HG02588 (cell line): ENCODE measurements around the gene CLCN6.

Experiments used
- ATAC-seq: cut with Tn5 transposase; IDR thresholded peaks from one replicate; pipeline ENCODE4 v1.9.1; 2021; ENCODE audit warnings: mild to moderate bottlenecking, moderate library complexity; ENCODE audit not compliant: unreplicated experiment

Gene CLCN6

DNA sequence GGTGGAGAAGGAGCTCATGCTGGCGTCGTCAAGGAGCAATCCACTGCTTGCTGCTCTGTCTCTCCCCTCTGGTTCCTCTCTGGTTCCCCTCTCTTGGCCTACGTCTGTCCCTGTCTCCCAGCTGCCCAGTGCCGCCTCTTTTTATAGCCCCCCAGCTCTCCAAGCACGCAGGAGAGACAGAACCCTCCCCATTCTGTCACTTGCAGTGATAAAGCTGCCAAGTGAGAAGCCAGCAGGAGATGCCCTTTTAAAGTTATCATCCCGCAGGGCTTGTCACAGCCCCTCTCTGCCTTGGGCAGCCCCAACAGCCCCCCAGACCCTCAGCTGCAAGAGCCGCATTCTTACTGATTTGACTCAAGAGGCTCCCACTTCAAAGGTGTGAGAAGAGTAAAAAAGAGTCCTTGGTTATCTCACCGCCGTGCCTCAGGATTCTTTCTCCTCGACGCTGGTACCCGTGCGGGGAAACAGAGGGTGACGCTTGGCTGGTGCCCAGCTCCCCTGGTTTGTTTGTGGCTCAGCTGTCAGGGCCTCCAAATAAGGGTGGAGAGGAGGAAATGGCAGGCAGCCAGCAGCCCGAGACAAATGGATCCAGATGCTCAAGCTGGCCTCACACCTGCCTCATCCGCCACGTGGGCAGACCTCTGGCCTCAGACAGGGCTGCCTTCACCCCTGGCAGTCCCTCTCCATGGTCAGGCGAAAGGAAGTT, 41.8 kb downstream of the CLCN6 start, which contains the start of gene NPPA:
Gene NPPA (minus strand): TSS at position 117 of the 706 bp plus-strand sequence. CDS start 99 bp downstream, at position 18.
- ATAC-seq = no peak

GRCh38 chr1:11848373-11848700, 42.3 kb downstream of the CLCN6 start:
- no peak for ATAC-seq

GRCh38 chr1:11850156-11850555, 44.2 kb downstream of the CLCN6 start:
- ATAC-seq = no peak

DNA sequence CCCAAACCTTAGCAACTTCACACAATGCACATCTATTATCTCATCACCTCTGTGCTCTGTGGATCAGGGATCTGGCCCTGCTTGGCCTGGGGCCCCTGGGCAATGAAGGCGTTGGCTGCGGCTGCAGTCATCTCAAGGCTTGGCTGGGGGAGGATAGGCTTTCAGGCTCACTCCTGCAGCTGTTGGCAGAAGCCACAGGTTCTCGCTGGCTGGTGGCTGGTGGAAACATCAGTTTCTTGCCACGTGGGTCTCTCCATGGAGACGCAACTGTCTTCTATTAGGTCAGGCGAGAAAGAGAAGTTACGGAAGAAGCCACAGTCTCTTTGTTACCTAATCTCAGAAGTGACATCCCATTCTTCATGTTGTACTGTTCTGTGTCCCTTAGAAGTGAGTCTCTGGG, 45.2 kb downstream of the CLCN6 start:
- no peak for ATAC-seq

DNA sequence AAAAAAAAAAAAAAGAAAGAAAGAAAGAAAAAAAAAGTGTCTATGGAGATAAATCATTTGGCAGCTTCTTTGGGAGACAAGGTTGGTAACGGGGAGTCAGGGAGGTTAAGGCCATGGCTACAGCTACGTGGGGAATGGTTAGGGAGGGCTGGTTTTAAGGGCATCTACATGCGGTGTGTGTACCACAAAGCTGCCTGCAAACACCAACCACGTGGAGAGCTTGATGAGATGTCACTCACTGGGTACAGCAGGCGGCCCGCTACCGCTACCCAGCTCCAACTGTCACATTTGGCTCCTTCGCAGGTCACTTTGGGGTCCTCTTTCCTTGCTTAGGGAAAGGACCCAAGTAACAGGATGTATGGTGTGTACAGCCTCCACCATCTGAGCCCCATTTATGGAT, 48.5 kb downstream of the CLCN6 start:
- ATAC-seq = no peak

- ATAC-seq = no peak
These were observed 49.4 kb downstream of the CLCN6 start for GRCh38 chr1:11855430-11855829.

DNA sequence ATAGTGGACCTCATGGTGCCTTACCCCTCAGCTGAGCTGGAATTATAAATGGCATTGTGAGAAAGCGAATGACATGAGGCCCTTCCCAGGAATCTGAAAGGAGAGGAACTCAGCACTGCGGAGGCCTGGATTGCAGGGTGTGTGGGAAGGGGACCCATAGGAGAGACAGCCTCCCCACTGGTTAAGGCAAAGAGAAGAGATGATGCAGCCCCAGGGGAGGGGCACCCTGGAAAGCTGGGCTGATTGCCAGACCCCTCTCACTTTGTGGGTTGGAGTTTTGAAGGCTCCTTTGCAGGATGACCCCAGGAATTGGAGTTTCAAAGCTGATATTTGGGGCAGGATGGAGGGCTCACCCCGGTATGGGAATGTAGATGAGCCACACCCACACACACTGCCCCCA, 50.7 kb downstream of the CLCN6 start:
- ATAC-seq = no peak

GRCh38 chr1:11857164-11857851, 51.3 kb downstream of the CLCN6 start:
- no peak for ATAC-seq

GRCh38 chr1:11858158-11858557, 52.2 kb downstream of the CLCN6 start:
- no peak for ATAC-seq

- ATAC-seq = no peak
These were observed 52.6 kb downstream of the CLCN6 start, which contains the start of gene NPPB for GRCh38 chr1:11858613-11858967. Gene NPPB, minus strand, starts transcription at chr1:11858945. Its CDS starts 112 bp downstream, at chr1:11858833.

DNA sequence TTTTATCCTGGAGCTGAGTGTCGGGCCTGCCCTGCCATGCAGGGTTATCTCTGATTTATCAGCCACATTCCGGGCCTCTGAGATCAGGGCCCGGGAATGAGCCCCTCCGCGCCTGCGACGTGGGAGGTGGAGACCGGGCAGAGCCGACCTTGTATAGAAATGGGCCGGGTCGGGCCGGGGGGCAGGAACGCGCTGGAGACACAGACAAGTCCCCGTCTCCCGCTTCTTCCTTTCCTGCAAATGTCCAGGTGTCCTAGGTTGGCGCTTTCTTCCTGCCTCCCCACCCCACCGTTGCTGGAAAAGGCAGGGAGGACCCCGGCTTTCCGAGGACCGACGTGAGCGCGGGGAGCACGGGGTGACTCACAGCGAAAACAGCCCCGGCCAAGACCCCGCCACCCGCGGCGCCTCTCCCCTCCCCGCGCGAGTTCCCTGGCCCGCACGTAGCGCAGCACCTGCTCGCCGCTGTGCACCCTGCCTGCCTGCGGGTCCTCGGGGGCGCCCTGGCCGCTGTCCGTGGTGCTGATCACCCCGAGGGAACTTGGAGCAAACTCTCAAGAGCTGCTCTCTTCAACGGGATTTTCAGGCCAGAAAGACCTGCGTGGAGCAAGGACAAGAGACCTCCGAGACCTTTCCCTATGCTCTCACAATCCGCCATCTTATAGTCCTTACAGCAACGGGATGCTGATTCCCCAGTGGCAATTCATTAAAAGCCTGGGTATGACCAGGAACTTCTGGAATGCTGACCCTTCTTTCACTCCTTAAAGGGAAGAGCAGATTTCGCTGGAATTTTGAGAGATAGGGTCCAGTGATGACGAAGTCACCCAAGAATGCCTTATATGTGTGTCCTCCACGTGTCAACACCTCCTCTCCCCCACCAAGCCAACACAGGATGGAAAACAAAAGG, 53.2 kb downstream of the CLCN6 start:
- no peak for ATAC-seq

DNA sequence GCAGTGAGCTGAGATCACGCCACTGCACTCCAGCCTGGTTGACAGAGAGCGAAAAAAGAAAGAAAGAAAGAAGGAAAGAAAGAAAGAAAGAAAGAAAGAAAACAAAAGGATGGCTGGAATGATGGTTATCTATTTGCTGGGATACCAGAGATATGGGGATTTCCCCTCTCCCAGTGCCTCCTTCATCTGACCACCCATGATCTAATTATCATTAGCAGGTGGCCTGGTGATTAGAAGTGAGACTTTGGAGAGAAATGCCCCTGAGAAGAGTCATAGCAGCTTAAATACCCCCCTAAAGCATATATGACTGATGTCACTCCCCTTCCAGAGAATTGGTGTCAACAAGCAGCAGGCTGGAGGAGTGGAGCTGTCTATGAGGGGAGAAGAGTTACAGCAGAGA, 54.1 kb downstream of the CLCN6 start:
- no peak for ATAC-seq

DNA sequence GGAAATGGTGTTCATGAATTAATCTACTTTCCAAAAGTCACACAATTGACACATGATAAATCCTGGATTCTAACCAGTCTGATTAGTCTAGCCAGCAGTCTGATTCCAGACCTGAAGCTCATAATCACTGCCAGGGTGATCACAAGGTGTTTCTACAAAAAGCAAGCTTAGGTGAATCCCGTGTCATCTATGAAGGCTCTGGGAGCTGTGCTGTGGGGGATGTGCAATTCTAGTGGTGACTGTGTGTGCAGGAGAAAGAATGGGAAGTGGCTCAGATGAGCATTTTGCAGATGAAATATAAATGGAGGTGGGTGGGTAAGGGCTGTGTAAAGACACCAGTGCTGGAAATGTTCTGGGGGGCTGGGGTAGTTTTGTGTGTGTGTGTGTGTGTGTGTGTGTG, 54.6 kb downstream of the CLCN6 start:
- no peak for ATAC-seq

DNA sequence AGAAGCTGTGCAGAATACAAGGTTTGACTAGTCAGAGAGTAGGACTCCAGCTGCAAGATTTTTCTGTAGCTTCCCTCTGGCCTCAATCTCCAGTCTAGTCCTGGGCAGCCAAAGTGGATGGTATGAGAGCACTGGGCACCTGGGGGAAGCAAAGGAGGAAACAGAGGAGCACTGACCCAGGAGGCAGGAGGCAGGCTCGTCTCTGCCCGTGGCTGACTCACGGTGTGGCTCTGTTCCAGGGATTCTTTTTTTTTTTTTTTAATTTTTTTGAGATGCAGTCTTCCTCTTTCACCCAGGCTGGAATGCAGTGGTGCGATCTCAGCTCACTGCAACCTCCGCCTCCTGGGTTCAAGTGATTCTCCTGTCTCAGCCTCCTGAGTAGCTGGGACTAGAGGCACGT, 56.9 kb downstream of the CLCN6 start:
- ATAC-seq = no peak

- ATAC-seq = no peak
These were observed 62.5 kb downstream of the CLCN6 start for GRCh38 chr1:11868331-11868980.

DNA sequence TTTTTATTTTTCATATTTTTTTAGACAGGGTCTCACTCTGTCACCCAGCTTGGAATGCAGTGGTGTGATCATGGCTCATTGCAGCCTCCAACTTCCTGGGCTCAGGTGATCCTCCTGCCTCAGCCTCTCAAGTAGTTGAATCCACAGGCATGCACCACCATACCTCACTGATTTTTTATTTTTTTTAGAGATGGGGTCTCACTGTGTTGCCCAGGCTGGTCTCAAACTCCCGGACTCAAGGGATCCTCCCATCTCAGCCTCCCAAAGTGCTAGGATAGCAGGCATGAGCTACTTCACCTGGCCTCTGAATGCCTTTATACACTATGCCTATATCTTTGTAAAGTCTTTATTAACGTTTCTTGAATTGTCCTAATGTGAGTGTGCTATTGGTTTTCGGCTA, 63.1 kb downstream of the CLCN6 start:
- ATAC-seq = no peak

DNA sequence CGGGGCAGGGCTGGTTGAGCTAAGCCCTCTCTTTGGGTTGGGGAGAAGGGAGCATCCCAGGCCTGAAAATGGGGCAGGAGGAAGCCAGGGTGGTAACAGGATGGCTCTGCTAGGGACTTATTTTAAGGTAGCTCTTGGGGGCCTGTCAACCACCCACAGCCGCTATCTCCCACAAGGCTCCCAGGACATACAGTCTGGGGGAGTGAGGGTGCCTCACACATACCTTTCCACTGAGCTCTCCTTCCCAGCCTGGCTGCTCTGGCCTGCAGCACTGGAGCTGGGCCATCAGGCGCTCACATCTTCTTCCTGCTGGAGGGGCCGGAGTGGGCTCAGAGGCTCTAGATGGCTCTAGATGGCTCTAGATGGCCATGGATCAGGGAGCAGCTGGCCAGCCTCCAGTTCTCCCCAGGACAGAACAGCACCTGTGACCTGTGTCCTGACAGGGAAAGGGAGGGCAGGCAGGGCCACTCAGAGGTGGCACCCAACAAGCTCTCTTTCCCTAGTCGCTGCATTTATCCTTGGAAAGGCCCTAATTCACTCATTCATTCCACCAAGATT, 63.7 kb downstream of the CLCN6 start:
- ATAC-seq = no peak

DNA sequence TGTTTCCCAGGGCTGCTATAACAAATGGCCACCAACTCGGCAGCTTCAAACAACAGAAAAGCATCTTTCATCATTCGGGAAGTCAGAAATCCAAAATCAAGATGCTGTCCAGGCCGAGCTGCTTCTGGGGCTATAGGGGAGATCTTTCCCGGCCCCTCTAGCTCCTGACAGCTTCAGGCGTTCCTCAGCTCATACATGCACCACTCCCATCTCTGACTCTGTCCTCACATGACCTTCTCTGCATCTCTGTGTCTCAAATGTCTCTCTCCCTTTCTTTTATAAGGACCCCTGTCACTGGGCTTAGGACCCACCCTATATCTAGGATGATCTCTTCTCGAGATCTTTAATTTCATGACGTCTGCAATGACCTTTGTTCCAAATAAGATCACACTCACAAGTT, 66.6 kb downstream of the CLCN6 start:
- no peak for ATAC-seq

- no peak for ATAC-seq
These were observed 67.6 kb downstream of the CLCN6 start for GRCh38 chr1:11873395-11874257.

DNA sequence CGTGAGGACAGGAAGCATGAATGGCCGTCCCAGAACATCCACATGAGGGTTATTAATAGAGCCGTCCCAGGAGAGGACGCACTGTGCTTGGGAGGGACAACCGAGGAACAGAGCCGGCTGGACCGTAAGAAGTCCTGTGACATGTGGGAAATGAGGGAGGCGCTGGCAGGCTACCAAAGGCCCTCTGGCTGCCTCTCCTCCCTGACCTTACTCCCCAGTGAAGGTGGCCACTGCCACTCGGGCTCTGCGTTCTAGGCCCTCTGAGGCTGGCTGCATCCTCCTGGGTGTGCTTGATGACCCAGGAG, 68.2 kb downstream of the CLCN6 start:
- no peak for ATAC-seq
